ENCODE results near the gene TRIP13.
"Not testable (repeated sequence)": the region's sequence is repeated elsewhere in the genome, so short reads cannot be mapped to it uniquely, and the experiment has no call there.

The TRIP13 gene

GRCh38 chr5:922436-923280 is 30.0 kb downstream of the TRIP13 start:
- no peak for FAIRE-seq

- no peak for FAIRE-seq
Observed at GRCh38 chr5:923281-923873, 30.7 kb downstream of the TRIP13 start.

- FAIRE-seq = no peak
Observed at GRCh38 chr5:926417-927171, 33.9 kb downstream of the TRIP13 start.

GRCh38 chr5:927172-928015 is 34.7 kb downstream of the TRIP13 start:
- FAIRE-seq = no peak

- FAIRE-seq = not testable (repeated sequence)
Observed at GRCh38 chr5:929182-929581, 36.5 kb downstream of the TRIP13 start.

GRCh38 chr5:929596-929995 is 36.9 kb downstream of the TRIP13 start:
- FAIRE-seq = no peak

- FAIRE-seq = no peak
Observed at GRCh38 chr5:930866-931265, 38.2 kb downstream of the TRIP13 start.

- FAIRE-seq = no peak
Observed at GRCh38 chr5:931570-932145, 39.0 kb downstream of the TRIP13 start.

GRCh38 chr5:932151-932627 is 39.5 kb downstream of the TRIP13 start:
- FAIRE-seq = no peak

GRCh38 chr5:932628-933250 is 40.1 kb downstream of the TRIP13 start:
- no peak for FAIRE-seq

GRCh38 chr5:933251-933861 is 40.7 kb downstream of the TRIP13 start:
- FAIRE-seq = no peak

GRCh38 chr5:933951-934350 is 41.3 kb downstream of the TRIP13 start:
- FAIRE-seq = not testable (repeated sequence)

- not testable (repeated sequence) for FAIRE-seq
Observed at GRCh38 chr5:934381-934967, 41.8 kb downstream of the TRIP13 start.

GRCh38 chr5:935510-936084 is 42.9 kb downstream of the TRIP13 start:
- no peak for FAIRE-seq

GRCh38 chr5:936149-937144 is 43.8 kb downstream of the TRIP13 start:
- FAIRE-seq = no peak

GRCh38 chr5:937151-937924 is 44.7 kb downstream of the TRIP13 start:
- no peak for FAIRE-seq

GRCh38 chr5:939368-939767 is 46.7 kb downstream of the TRIP13 start:
- FAIRE-seq = no peak

- FAIRE-seq = not testable (repeated sequence)
Observed at GRCh38 chr5:940741-941140, 48.1 kb downstream of the TRIP13 start.

All from islet of Langerhans (tissue), 1 donor.